ENCODE measurements around the gene ESAM.
A peak's percentile ranks its signal among the peaks of the same experiment; 100 is the strongest.

ESAM gene

DNA sequence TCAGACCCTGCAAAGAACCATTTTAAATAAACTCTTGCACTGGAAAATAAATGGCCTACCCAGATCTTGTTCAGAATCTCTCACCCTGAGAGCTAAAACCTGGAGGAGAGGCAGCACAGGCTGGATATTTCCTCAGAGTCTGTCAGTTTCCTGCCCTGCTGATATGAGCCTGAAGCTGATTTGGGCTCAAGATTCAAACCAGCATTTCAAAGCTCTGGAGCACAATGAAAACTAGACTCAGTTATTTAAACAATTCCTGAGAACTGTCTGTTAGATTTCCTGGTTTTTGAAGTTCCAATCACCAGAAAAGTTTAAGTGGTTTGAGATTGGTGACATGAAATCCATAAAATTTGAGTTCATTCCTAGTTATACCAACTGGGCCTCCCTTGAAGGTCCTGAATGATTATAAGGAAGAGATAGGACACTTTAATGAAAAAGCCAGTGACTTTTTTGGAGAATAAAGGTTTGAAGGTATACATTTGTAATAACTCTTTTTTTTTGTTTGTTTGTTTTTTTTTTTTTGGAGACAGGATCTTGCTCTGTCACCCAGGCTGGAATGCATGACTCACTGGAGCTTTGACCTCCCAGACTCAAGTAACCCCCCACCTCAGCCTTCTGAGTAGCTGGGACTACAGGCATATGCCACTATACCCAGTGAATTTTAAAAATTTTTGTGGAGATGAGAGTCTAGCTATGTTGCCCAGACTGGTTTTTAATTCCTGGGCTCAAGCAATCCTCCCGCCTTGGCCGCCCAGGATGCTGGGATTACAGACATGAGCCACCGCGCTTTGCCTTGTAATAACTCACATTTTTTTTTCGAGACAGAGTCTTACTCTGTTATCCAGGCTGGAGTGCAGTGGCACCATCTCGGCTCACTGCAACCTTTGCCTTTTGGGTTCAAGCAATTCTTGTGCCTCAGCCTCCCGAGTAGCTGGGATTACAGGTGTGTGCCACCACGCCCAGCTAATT lies 8.0 kb upstream of the ESAM start:
- no peak for DNase-seq

DNA sequence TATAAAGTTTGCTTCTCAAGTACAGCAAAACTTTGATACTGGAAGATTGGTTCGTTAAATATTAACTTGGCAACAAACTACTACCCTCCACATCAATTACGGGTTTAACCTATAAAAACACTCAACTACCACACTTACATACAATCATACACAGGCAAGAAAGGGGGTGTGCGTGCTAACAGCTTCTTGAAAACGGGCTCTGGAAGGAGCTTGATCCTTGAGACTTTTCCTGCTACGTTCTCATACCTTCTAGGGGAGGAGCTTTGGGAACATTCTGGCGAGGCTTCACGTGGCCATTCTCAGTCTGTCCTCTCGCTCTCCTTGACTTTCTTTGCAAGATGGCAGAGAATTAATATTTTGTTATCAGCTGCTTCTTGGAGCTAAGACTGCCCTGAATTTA lies 6.8 kb upstream of the ESAM start:
- DNase-seq: no peak

DNA sequence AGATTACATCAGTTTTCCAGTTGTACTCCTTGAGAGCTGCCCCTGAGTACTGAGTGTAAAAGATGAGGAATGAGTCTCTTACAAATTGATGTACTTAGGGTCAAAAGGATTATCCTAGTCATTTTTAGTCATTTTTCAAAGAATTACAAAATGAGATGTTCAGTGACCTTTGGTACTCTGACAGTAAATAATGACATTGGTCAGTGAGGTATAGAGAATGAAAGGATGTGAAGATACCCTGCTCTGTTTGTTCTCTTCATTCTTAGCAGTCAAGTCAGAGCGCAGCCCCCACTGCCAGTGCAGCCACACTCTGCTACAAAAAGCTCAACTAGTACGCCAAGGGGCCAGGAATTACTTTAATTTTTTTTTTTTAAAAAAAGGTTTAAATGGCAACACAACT lies 4.1 kb upstream of the ESAM start:
- no peak for DNase-seq

DNA sequence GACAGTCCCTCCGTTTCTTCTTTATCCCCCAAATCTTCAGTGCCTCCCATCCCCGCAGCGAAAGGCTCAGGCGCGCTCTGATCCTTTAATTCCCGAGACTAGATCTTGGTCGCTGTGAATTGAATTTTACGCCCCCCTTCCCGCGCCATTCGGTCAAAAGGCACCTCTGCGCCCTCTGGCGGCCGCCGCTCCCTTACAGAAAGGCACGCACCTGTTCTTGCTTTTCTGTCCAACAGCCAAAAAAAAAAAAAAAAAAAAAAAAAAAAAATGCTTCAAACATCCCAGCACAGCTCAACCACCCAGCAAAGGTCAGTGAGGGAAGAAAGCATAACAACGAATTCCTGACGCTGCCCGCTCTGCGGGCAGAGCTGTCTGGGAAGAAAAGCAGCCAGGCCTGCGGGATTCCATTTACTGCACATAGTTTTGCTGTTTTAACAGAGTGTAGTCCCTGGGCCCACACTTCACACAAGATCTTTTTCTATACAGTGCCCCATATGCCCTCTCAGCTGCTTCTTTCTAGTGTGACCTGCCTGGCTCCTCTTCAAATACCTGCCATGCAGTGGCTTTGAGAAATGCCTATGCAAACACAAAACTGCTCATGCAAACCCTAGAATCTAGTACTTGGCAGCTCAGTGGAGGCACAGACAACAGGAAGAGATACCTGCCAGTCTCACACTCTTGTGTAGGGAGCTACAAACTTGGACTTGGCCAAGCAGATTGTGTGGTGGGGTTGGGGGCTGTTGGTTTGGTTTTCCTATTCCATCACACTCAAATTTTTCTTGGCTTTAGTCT lies 1.3 kb upstream of the ESAM start:
- peak; percentile 89 for DNase-seq

DNA sequence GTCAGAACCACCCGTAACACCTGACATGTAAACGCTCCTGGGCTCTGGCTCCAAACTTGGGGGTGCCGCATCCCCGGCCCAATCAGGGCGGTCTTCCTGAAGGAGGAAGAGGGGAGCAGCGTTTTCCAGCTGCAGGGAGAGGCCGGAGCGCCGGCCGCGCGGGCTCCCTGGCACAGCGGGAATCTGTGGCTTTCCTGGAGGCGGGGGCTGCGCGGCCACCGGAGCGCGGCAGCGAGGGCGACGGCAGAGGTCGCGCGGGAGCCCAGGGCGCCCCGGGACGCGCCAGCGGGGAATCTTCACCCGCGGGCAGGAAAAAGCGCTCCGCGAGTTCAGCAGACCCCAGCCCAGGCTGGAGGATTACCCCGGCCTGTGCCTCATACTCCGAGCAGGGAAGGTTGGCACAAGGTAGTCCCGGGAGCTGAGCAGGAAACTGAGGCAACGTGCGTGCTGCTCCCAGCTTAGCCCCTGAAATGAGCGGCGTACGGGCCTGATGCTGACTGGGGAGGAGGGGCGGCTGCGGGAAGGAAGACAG lies 600 bp upstream of the ESAM start:
- DNase-seq: no peak

DNA sequence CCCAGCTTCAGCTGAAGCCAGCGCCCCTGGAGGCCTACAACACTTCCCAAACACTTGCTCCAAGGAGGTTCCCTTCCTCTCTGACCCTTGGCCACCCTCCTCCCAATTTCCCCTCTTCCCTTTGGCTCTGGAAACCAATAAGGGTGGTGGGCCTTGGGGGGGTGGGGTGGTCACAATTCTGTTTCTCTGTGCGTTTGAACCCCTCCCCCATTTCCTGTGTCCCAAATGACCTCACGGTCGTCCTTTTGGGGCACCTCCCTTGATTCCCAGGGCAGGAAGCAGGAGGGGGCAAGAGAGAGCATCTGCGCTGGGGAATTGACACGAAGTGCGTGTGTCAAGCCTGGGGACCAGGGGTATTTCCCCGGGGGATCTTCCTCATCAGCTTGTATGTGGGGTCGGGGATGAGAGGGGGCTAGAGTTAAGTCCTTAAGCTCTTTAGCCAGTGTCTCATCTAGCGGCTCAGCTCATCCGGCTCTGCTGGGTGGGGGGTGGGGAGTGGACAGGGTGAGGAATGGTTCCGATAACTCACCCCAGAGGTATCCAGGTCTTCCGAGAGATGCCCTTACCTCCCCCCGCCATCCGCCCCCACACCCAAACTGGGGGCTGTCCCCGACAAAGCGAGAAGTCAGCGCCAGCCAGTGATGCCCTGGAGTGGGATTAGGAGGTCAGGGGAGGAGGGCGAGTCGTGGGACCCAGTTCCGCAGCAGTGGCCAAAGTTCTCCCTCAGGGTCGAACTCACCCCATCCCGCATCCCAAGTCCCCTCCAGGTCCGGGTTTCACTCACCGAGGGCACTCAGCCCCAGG lies 587 bp downstream of the ESAM start:
- no peak for DNase-seq

DNA sequence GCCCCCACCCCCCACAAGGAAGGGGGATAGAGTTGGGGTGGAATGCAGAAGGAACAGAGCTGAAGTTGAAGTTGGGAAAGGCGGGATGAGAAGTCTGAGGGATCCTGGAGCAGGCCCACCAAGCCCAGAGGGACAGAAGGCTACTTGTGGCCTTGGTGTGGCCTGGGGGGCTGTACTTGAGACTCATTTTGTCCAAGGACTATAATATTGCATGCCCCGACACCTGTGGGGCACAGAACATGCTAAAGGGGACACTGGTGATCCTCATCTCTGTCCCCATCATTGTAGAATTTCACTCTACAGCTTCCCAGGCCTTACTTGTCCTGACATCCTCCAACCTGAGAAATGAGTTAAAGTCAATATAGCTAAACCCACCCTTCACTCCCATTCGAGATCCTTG lies 1.3 kb downstream of the ESAM start:
- no peak for DNase-seq

DNA sequence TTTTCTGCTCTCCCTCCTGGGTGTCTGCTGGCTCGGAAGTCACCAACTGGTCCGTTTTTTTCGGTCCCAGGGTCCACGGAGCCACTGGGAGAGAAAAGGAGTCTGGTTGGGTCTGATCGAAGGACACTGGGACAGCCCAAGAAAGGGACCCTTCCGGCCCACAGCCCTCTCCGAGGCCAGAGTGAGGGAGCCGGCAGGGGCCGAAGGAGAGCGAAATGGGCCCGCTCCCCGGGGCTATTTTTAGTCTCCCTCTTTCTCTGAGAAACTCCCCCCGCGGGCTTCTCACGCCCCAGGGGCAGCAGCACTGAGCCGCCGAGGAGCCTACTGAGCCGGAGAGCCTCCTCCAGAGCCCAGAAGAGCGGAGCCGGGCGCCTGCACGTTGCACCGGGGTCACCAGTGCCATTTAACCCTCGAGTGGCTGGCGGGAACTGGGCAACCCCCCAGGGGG lies 1.9 kb downstream of the ESAM start:
- no peak for DNase-seq

DNA sequence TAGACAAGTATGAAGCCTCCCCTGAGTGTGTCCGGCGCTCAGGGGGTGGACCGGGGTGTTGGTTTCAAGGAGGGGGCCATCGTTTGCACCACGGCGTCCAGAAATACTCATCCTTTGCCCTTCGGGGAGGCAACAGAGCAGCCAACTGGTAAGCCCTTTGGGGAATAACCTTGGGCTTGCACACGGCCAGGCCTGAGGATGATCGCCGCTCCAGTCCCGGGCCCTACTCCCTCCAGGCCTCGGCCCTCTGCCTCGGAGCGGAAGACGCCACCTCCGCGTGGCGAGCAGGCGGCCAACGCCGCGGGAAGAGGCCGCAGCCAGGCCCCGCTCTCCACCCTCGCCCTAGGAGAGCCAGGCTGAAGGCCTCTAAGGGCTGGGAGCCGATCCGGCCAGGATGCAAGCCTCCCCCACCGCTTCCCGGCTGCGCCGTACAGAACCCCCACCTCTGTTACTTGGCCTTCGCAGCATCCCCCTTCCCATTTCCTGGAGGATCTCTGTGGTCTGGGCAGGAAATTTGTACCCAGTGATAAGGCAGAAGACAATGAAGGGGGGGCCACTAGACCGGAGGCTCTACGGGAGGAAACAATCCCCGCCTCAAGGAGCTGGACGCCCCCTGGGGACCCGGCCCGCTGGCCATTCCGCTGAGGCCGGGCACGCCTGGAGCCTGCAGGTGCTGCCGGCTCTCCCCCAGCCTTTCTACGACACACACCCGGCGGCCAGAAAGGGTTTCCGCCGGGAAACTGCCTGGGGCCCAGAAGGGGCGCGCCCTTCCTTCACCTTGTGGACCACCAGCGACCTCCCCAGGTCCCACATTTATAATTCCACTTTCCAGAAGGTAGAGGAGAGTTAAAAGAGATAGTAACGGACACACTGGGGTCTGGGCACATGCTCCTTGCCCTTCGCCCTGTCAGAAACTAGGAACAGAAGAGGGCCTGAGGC lies 2.6 kb downstream of the ESAM start:
- DNase-seq: peak; percentile 70

DNA sequence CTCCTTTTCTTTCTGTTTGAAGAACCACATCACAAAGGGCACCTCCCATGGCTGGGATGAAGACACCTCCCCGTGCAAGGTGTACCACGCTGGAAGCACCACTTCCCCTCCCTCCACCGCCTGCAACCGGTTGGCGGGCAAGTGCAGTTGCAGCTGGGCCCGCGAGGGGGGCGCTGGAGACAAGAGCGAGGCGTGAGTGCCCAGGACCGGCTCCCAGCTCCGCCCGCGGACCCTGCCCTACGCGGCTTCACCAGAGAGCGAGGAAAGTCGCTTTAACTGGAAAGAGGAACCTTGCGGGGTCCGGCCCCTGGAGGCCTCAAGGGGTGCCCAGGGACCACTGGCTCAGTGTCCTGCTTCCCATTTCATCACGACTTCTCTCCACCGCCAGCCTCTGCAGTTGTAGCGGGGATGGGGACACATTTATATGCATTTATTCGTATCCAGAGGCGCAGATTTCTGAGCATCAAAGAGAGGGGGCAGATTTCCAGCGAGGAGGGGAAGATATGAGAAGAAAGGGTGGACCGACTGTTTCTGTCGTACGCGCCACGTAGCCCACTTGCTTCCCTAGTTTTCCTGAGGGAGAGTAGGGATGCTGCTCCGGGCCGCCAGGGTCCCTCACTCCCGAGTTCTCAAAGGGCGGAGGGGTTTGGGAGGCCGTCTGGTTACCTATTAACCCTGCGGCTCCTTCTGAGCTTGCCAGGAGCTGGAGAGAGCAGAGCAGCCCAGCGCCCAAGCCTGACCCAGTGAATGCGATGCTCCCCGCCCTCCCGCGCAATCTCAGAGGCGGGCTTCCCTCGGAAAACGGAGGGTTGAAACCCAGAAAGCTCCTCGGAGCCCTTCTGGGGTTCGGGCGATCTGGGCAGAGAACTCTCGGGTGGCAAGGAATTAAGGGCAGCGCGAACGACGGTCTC lies 3.5 kb downstream of the ESAM start:
- DNase-seq: peak; percentile 92

DNA sequence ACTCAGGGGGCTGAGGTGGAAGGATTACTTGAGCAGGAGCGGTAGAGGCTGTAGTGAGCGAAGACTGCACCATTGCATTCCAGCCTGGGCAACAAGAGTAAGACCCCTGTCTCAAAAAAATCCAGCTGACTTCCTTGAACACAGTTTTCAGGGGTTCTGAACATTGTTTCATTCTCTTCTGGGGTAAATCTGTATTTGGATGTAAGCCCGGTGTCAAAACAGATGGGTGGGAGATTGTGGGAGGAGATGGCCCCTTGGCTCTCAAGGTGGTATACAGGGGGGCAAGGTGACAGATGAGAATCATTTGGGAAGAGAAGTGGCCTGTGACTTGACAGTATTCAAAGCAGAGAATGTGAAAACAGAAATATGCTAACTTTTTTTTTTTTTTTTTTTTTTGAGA lies 4.8 kb downstream of the ESAM start:
- DNase-seq: no peak

DNA sequence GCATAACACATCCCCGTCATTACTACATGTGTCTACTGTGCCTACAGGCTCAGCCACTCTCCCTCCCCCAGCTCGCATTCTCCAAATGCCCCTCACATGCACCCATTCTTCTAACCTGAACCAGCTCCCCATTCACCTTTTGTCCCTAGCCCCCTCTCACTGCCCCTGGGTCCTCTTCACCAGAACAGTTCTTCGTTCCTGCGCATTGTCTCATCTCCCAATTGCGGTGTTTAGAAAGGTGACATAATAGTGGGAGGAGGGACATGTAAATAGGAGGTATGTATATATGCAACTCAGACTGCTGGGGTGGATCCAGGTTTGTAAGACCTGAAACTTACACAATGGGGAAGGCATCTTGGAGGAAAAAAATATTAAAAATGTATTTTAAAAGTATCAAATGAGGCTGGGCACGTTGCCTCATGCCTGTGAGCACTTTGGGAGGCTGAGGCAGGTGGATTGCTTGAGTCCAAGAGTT lies 5.3 kb downstream of the ESAM start:
- DNase-seq: no peak

DNA sequence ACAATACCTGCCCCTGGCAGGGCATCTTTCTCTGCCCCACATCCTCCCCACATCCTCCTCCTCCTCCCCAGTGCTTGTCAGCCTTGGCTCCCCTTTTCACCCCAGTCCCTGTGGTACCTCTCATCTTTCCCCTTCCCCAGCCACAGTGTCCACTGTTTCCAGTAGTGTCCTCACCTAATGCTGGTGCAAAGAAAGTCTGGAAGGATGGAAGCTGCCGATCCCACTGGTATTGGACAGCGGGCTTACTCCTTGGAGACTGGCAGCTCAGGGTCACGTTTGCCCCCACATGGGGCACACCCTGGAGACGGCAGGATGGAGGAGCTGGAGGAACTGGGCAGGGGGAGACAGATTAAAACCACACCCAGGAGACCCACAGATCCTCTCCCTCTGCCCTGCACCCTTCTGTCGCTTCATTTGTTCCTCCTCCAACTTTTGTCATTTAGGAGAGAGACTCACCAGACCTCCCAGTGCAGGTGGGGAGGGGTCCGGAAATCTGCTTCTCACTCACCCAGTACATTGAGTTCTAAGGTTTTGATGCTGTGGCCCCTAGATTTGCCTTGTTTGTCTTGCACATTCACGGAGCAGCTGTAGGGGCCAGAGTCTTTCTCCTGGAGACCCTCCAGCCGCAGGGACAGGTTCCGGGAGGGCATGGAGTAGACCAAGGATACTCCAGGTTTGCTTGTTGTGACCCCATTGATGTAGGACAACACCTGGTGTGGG lies 5.9 kb downstream of the ESAM start:
- DNase-seq: no peak

DNA sequence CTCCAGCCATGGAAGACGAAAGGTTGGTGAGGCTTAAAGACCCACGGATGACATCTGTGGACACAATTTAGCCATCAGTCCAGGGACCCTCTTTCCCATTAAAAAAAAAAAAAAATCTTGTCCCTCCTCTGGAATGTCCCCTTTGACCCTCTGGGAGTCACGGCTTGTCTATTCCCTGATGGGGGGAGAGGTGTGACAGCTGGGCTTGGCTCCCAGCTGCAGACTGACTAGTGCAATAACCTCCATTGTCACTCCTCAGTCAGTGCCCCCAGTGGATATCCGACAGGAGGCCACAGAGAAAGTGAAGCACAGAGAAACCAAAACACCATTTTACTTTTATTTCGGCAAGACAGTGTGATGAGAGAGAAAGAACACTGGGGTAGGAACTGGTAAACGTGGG lies 7.4 kb downstream of the ESAM start:
- DNase-seq: no peak

DNA sequence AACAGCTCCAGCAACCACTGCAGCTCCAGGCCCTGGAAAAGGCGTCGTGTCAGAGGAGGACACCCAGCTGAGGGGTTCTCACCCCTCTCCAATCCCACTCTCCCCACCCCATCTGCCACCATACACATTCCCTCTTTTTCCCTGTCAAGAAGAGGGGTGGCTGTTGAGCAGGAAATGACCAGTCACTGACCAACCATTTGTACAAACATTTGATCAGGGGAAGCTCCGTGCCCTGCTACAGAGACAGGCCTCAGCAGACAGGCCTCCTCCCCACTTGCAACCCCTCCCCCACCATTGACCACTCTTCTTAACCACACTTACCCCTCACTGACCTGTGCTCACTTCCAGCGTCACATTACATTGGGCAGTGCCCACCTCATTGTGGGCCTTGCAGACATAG lies 7.8 kb downstream of the ESAM start:
- no peak for DNase-seq

DNA sequence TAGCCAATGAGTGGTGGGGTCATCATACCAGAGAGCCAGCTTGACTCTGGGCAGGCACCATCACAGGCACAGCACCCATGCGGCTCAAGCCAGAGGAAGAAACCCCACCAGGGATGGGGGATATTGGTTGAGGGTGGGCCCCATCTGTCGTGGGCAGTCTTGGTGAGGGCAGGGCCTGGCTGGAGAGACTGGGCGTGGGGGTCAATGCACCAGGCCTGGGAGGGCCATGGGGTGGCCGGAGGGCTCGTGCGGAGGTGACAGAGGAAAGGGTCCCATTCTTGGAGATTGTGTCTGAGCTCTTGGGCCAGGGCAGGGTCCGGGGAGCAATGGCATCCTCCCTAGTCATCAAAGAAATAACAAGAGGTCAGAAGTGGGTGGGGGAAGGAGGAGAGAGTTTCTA lies 8.5 kb downstream of the ESAM start:
- no peak for DNase-seq

DNA sequence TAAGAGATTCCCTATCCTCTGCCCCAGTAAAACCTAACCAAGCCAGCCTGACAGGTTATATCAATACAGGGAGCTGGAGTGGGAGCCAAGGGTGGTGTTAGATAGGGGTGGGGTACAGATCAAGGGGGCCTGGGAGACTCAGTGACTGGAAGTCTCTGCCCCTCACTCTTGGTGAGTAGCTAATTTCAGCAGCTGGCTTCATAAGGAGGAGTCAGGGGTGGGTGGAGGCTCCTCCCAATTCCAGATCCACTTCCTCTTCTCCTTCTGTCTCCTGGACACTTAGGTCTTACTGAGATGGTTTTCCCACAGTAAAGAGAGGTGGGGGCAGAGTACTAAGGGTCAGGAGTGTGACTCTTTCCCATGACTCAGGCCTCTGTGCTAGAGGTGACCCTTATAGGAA lies 8.9 kb downstream of the ESAM start:
- no peak for DNase-seq

DNA sequence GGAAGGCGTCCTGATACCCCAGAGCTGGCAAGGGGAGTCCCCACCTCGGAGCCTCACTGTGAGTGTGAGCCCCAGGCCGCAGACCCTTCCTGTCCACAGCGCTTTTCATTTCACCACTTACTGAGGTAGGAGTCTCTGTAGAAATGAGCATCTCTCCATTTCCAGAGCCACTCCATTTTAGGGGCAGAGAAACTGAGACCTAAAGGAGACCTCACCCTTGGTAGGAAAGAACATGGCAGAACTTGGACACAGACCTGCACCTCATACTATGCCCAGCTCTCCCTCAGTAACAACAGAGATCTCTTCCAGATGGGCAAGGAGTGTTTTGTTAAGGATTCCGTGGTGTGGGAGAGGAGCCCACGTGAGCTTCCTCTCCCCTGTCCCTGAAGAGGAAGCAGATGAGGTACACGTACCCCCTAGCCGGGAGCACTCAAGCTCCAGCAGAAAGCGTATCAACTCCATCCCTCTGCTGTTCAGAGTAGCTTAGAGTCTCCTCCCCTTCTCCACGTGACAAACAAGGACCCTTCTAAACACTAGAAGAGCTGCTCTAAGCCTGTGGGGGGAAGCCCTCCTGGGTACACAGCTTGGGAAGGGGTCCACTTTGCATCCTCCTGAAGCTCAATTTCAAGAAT lies 9.5 kb downstream of the ESAM start:
- DNase-seq: no peak

Measured in eye (tissue), 1 donor.